NCI-H2029 (cell line): ENCODE measurements around the gene CCL22.

Experiments
- DNase-seq: peaks from one replicate; lab custom pipeline; 2025; lab: John Stamatoyannopoulos, UW

The CCL22 gene

GRCh38 chr16:57376313-57376818 lies 17.8 kb downstream of the CCL22 start:
- DNase-seq, result no peak

- no peak for DNase-seq
These were observed 18.7 kb downstream of the CCL22 start for GRCh38 chr16:57377080-57377841.

DNA sequence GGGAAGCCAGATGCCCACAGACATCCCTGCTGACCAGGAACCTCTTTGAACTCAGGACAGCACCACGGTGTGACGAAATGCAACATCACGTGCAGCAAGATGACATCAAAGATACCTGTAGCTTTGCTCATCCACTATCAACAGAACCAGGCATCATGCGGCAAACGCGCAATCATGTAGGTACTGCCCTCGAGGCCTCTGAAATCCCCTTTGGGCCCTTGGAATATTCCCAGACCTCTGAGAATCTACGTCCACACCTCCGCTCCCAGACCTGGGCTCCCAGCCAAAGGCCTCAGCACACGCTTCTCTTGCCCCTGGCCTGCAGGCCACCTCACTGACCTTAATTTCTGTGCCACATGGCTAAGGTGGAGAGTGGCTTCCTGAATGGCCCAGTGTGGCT lies 21.0 kb downstream of the CCL22 start:
- no peak for DNase-seq

DNA sequence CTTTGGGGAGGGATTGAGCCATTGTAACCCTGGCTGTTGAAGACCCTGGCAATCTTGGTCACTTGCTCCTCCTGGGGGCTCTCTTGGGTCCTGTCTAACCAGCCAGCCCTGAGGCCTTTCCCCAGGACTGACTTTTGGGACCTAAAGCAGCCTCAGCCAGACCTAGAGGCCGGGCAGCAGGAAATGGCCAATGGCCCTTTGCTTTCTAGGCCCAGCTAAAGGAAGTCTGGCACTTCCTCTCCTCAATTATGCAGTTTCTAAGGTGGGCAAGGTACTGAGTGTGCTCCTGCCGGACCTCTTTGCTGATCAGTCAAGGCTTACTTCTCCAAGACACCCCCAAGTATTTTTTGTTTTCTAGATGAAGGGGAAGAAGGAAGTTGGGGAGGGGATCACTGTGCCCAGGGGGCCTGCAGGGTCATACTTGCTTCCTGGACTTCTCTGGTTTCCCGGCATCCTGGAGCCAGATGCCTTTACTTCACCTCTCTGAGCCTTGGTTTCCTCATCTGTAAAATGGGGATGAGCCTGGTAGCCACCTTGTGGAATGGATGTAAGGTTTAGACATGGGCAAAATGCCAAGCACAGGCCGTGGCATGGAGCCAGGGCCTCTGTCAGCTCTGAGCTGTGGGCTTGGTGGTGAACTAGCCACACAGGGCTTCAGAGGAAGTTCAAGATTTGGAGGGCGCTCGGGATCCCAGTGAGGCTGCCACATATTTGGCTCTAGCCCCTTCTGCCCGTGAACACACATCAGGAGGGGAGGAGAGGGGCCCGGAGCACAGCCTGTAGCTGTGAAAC lies 22.3 kb downstream of the CCL22 start:
- DNase-seq, result no peak

- no peak for DNase-seq
These were observed 23.4 kb downstream of the CCL22 start for GRCh38 chr16:57381791-57382534.

DNA sequence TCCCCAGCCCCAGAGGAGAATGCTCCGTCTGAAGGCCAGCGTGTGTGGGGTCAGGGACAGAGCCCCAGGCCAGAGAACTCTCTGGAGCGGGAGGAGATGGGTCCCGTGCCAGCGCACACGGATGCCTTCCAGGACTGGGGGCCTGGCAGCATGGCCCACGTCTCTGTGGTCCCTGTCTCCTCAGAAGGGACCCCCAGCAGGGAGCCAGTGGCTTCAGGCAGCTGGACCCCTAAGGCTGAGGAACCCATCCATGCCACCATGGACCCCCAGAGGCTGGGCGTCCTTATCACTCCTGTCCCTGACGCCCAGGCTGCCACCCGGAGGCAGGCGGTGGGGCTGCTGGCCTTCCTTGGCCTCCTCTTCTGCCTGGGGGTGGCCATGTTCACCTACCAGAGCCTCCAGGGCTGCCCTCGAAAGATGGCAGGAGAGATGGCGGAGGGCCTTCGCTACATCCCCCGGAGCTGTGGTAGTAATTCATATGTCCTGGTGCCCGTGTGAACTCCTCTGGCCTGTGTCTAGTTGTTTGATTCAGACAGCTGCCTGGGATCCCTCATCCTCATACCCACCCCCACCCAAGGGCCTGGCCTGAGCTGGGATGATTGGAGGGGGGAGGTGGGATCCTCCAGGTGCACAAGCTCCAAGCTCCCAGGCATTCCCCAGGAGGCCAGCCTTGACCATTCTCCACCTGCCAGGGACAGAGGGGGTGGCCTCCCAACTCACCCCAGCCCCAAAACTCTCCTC lies 24.1 kb downstream of the CCL22 start:
- DNase-seq, result no peak

- DNase-seq, result no peak
These were observed 25.0 kb downstream of the CCL22 start for GRCh38 chr16:57383276-57384247.

DNA sequence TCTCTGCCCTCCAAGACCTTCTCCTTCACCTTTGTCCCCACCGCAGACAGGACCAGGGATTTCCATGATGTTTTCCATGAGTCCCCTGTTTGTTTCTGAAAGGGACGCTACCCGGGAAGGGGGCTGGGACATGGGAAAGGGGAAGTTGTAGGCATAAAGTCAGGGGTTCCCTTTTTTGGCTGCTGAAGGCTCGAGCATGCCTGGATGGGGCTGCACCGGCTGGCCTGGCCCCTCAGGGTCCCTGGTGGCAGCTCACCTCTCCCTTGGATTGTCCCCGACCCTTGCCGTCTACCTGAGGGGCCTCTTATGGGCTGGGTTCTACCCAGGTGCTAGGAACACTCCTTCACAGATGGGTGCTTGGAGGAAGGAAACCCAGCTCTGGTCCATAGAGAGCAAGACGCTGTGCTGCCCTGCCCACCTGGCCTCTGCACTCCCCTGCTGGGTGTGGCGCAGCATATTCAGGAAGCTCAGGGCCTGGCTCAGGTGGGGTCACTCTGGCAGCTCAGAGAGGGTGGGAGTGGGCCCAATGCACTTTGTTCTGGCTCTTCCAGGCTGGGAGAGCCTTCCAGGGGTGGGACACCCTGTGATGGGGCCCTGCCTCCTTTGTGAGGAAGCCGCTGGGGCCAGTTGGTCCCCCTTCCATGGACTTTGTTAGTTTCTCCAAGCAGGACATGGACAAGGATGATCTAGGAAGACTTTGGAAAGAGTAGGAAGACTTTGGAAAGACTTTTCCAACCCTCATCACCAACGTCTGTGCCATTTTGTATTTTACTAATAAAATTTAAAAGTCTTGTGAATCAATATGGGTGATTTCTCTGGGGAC lies 25.9 kb downstream of the CCL22 start:
- DNase-seq, result no peak

DNA sequence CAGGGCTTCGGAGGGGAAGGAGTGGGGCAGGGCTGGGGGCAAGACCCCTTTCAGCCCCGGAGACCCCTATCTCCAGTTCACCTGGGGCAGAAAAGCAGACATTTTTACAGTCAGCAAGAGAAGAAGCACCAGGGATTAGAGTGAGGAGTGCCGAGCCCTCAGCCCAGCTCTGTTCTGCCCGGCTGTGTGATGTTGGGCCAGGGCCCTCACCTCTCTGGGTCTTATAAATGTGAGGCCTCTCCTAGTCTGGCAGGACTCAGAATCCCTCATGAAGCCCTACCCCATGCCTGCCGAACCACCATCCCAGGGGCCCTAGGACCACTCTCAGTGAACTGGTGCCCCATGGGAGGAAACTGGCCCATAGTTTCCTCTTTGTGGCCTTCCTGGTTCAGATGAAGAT lies 26.5 kb downstream of the CCL22 start:
- no peak for DNase-seq

GRCh38 chr16:57386381-57386951 lies 27.9 kb downstream of the CCL22 start:
- DNase-seq, result no peak

DNA sequence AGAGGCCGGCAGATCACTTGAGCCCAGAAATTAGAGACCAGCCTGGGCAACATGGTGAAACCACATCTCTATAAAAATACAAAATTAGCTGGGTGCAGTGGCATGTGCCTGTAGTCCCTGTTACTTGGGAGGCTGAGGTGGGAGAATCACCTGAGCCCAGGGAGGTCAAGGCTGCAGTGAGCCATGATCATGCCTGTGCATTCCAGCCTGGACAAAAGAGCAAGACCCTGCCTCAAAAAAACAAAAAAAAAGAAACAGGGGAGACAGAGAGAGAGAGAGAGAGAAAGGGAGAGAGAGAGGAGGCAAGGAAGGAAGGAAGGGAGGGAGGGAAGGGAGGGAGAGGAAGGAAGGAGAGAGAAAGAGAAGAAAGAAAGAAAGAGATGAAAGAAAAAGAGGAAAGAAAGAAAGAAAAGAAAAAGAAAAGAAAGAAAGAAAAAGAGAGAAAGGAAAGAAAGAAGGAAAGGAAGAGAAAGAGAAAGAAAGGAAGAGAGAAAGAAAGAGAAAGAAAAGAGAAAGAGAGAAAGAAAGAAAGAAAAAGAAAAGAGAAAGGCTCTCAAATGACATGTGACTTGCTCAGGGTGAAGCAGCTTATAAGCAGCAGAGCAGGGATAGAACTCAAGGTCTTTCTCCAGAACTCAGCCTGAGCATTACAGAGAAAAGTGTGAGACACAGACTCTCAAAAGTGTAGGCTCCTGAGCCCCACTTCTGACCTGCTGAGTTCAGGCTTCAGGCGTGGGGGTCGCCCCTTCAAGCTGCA lies 29.2 kb downstream of the CCL22 start:
- no peak for DNase-seq

DNA sequence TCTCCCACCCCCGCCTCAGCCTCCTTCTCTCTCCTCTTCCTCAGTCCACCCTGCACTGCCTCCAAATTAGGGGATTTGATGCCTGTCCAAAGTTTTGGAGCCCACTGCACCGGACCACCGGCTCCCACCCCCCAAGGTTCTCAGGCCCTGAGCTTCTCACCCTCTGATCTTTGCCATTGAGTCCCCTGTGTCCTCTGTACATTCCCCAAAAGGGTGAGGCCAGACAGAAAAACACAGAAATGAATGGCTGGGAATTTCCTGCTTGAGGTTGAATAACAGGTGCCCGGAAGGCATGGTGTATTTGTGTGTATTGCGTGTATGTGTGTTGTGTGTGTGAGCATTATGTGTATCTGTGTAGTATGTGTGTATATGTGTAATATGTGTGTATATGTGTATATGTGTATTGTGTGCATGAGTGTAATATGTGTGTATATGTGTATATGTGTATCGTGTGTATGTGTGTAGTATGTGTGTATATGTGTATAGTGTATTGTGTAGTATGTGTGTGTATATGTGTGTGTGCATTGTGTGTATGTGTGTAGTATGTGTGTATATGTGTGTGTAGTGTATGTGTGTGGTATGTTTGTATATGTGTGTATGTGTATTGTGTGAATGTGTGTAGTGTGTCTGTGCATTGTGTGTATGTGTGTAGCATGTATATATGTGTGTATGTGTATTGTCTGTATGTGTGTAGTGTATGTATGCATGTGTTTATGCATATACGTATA lies 29.9 kb downstream of the CCL22 start:
- no peak for DNase-seq

DNA sequence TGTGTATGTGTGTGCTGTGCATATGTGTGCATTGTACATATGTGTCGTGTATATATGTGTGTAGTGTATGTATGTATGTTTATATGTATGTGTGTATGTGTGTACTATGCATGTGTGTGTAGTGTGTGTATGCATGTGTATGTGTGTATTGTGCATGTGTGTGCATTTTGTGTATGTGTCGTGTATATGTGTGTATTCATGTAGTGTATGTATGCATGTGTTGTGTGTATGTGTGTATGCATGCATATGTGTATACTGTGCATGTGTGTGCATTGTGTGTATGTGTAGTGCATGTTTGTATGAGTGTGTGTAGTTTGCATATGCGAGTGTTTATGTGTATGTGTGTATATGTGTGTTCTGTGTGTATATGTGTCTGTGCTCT lies 30.5 kb downstream of the CCL22 start:
- no peak for DNase-seq

DNA sequence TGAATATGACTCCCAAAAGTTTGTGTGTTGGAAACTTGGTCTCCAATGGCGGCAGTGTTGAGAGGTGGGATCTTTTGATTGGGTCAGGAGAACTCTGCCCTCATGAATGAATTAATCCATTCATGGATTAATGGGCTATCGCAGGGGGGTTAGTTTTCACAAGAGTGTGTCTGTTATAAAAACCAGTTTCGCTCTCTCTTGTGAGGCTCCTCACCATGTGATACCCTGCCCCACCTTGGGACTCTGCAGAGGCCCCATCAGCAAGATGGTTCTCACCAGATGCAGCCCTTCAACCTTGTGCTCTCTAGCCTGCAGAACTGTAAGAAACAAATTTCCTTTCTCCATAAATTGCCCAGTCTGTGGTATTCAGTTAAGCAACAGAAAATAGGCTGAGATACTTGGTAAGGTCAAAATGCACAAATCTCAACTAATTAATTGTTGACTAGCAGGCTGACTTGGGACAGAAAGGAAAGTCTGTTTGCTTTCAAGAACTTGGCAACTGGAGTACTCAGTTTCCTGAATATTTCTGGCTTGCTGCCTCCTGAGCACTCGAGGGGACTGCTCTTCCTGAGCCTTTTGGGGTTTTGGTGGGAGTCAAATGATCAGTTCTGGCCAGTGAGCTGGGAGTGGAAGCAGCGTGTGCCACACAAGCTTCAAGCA lies 32.2 kb downstream of the CCL22 start:
- DNase-seq, result no peak

- DNase-seq, result no peak
These were observed 32.7 kb downstream of the CCL22 start for GRCh38 chr16:57391300-57391699.

- no peak for DNase-seq
These were observed 33.1 kb downstream of the CCL22 start for GRCh38 chr16:57391708-57392107.

DNA sequence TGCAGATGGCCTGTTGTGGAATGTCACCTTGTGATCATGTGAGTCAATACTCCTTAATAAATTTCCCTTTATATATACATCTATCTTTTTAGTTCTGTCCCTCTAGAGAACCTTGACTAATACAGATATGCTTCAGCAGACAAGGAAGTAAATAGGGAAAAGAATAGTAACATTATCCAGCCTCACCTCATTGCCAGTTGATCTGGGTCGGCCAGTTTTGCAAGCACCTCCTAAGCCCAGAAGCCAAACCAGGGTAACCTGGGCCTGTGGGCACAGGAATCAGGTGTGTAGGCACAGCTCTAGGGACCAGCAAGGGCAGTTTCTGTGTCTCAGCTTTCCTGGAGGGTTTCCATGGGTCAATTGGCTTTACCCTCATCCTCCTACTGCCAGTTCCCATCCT lies 34.1 kb downstream of the CCL22 start:
- DNase-seq, result no peak
